EL (cell line): ENCODE measurements around the gene SAMD4A.

Experiments used
- DNase-seq: peaks from one replicate; pipeline ENCODE4 v3.0.0-alpha.2; 2016

Gene SAMD4A

DNA sequence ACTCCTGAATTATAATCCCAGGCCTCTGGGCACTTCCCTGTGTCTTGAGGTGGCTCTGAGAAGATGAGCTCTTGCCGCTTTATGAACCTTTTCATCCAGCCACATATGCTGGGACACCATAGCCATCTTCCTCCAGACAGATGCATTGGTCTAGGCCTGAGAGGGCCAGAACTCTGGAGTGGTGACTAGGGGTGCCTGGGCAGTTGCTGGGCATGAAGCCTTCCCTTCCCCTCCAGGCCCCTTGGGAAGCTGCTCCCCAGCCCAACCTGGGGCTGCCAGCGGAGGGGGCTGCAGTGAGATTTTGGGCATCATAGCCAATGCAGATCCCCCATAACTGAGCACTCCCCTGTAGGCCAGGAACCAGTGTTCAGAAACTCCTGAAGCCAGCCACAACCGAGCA is 200.5 kb downstream of the SAMD4A start:
- DNase-seq: no peak

DNA sequence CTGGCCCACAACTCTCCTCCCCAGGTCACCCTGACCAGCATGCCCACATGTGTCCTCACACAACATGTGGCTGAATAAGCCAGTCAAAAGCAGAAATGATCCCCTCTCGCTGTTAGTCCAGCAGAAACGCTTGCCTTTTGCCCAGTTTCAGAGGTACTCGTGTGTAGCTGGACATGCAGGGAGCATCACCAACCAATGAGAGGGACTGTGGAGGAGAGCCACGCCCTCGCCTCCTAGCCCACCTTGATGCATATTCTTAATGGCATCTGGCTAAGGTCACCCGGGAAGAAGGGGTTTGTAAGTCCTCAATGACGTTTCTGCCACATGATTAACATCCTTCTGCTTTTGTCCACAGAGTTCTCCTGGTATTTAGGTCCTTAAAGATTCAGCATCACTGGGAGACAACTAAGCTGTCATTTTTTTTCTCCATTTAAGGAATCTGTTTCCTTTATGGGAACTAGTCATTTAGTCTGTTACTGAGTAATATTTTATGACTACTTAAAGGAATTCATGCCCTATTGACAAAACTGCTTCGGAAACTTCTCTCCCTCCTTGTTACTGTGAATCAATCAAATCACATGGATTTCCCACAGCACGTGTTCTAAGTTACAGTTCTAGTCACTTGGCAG is 201.7 kb downstream of the SAMD4A start:
- DNase-seq: peak; percentile 19

DNA sequence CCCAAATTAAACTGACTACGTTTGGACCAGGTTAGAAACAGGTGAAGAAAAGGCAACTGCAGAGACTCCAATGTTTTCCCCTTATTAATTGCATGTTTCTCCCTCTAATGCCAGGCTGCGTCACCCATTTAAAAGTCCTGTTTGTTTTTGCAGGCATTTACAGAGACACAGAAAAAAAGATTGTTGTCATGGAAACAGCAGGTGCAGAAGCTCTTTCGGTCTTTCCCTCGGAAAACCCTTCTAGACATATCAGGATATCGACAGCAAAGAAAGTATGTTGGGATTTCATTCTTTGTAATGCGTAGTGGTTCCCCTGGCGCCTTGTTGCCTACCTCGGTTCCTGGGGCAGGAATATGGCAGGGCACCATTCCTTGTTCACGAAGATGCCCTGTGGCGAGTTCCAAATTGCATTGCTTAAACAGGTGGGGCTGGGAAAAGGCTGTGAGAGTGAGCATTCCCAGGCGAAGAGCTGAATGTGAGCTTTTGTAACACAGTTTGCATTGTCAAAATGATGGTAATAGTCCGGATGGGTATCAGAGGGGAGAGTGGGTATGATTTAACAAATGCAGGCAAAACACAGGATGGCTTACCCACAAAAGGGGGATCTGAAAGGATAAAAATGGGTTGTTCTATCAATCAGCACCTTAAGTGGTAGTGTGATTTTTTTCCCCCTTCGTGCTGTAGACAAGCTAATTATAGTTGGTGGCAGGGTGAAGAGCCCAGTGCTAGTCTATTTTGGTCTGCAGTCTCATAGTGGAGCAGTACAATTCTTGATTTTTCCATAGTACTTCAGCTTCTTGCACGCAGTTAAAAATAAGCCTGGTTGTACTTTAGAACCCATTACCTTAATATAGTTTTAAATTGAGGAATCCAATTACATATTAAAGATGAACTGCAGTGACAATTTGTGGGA is 203.3 kb downstream of the SAMD4A start:
- no peak for DNase-seq

DNA sequence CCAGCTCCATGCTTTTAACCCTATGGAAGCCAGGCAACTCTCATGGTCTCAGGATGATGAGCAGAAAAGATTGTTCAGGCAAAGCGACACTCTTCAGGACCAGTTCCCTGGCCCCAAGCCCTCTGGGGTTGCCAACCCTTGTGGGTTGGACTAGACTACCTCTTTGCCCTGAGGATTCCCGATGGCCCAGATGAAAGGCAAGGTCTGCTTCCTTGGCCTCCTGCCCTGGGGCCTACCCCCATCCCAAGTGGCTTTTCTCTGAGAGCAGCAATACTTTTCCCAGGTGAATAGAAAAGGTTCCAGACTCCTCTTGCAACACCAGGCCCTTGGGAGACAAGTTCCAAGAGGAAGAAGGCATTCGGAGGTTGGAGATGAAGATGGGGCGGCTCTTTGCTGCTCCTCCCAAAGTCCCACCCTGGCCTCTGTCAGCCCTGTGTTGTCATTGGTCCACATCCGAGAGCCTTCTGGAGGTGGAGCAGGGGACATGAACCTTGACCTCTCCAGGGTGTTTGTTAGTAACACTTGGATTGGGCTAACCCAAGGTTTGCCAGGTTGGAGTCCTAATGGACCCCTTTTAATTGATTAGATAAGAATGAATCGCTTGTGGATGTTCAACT is 204.6 kb downstream of the SAMD4A start:
- no peak for DNase-seq

DNA sequence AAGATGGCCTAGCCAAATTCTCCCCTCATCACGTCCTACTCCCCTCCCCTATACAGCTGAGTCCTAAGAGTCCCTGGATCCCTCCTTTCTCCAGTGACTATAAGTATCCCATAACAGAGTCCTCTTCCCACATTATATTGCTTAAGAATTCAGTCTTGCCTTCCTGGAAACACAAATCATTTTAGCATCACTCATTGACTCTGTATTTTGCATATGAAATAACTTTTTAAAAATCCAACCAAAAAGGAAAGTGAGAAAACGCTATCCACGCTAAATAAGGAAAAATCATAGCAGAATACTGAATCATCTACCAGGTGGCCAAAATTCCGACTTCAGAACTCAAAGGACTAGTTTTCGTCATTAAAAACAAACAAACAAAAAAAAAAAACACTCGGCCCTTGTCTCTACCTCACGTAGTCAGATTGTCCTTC is 205.5 kb downstream of the SAMD4A start:
- peak; percentile 74 for DNase-seq

DNA sequence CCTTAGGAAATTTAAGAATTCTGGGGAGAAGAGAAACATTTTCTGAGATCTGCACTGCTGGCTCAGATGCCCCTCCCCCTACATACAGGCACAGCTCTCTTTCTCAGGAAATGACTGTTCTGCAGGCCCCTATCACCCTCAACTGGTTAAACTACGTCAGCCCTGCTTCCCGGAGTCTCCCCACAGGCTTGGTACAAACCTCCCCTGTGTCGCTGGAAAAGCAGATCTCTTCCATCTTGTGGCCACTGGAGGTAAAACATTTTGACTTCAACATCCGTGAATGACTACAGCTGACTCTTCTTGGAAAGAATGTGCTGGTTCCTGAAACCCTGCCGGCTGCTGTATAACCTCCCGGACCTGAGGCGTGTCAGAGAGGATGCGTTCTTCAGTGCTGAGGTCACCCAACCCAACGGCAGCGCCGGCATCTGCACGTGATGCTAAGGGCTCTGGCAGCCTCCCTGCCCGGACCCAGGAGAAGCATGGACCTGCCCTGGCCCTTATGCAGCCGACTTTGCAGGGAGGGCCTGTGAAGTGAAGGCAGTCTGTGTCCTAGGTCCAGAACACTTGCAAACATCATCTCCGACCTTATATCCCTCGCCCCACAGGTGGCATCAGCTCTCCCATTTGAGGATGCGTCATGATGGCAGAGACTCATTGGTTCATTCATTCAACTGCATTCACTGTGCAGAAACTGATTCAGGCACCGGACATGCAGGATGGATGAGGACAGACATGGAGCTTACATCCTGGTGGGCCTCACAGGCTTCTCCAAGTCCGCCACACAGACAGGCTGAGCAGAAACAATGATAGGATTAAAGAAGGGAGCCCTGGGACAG is 206.5 kb downstream of the SAMD4A start:
- DNase-seq: peak; percentile 100

DNA sequence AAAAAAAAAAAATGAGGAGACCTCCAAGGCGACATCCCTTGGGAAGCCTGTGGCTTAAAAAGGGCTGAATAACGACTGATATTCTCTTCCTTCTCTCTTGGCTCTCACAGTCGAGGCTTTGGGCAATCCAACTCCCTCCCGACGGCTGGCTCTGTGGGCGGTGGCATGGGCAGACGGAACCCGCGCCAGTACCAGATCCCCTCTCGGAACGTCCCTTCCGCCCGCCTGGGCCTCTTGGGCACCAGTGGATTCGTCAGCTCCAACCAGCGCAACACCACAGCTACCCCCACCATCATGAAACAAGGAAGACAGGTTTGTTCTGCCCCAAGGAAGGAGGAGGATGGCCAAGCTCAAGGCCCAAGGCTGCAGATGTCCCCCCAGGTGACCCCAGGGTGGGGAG is 207.9 kb downstream of the SAMD4A start:
- DNase-seq: no peak

DNA sequence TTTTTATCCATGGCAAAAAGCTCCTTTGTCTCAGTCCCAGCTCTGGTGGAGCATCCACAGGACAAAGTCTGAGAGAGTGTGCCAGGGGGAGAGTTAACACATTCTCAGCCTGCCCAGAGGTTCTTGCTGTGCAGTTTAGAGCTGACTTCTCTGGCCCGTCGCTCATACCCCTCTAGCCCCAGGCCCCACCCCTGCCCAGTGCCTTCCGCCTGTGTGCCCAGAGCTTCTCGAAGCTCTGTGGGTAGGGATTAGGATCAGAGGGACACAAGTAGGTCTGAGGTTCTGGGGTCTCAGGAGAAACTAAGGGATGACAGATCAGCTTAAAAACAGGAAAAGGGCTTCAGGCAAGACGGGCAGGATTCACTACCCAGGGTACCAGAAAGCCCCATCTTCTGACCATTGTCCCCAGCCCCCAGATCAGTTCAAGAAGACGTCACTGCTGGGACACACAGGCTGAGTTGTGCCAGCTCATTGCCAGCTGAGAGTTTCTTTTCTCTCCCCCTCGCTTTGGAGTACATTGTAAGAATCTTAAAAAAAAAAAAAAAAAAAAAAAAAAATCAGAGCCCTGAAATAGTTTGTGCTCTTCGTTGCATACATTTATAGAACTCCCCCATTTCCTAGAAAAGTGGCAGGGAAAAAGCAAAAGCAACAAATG is 208.7 kb downstream of the SAMD4A start:
- DNase-seq: no peak

DNA sequence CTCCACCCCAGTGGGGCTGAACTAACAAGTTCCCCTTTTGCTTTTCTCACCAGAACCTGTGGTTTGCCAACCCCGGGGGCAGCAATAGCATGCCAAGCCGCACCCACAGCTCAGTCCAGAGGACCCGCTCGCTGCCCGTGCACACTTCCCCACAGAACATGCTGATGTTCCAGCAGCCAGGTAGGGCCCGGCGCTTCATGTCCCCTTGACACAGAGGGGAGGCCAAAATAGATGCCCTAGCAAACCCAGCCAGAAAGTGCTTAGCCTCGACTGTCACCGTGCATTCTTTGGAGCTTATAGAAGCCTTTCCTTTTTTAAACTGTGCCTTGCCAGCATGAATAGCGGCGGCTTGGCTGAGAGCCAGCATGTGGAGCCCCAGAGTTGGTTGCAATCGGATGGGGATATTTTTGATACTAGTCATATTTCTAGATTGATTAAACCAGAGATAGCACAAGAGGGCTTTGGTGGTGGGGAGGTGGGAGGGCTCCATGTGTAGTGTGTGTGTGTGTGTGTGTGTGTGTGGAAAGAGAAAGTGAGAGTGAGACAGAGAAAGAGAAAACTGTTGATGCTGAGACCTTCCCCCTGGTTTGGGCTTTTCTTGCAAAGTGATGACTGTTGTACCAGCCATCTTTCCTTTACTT is 209.6 kb downstream of the SAMD4A start:
- DNase-seq: peak; percentile 95

DNA sequence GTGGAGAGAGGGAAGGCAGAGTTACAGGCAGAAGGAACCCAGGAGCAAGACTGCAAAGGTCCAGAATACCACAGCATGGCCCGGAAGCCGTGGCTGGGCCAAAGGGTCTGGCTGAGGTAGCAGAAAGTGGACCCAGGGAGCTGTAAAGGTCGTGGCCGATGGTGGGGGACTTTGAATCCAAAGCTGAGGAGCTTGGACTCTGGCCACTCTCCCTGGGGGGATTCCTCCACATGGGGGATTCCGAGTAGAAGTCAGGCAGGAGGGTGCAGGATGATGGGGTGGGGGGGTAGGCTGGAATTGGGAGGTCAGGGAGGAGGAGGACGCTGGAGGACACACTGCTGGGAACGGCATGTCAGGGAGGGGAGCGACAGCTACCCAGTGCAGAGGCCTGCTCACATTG is 210.5 kb downstream of the SAMD4A start:
- DNase-seq: no peak

DNA sequence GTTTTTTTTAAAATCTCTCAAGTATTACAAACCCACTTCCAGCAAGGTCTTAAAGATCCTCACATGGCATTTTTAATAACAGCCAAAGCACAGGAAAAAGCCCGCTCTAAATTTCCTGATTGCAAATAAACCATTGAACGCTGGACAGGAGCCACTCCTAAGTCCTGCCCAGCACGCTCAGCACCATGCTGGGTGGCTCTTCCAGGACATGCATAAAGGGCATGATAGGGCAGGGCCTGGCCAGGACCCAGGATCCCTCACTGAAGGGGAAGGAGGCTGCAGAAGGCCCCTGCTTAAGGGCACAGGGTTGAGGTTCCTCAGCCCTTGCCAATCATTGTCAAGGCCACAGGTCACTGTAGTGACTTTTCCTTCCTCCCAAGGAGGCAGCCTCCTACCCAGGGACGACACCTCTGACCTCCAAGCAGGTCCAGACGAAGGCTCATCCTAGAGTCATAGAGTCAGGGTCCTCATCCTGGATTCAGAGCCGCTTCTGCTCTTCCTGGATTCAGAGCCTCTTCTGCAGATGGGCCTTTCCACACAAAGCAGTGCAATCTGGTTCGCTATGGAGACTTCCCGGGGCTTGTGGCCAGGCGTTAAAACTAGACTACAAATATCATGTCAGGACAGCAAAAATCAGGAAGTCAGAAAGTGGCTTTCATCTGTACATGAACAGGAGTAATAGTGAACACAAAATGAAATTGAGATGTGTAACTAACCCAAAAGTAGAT is 211.9 kb downstream of the SAMD4A start:
- DNase-seq: no peak

DNA sequence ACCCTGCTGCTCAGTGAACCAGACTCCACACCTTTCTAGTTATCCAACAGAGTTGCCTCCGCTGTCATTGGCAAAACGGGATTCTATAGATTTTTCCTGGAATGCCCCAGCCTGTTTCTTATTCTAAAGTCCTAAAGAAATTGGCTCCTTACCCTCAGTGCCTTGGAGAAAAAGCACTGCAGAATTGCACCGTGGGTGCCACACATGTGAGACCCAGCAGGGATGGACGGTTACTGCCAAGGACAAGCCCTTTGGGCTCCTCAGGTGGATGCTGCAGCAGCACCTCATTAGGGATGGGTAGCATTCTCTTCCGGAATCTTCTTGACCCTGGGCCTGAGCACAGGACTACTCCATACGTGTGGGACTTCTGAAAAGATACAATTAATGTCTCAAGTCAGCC is 214.2 kb downstream of the SAMD4A start:
- DNase-seq: no peak

DNA sequence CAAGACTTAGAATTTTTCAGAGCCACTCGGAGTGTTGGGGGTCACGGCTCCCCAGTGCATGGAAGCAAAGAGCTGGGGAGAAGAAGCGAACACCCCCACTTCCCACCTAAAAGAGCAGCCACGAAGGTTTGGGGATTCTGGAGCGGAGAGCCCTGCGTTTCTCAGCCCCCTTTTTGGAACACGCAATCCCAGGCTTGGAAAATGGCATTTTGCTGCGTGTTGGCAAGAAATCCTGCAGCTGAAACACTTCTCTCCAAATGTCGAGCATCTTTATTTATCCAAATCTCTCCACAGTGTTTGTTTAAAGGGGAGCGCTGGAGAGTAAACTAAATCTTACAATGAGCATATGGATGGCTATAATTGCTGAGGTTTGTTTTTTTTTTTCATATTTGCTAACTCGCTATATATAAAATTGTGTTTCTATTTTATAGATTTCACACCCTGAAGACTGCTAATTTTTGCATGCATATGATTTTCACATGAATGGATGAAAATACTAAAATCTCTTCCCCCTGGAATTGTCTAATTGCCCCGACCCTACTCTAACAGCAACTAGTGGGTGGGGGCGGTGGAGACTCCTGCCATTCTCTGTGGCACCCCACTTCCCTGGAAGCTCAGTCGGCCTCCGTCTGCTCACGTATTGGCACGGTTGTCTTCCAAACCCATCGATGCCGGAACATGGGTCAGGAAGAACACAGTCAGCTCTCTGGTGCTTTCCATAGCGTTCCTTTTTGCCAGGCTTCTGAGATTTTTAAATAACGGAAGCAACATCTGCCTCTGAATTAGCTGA is 215.2 kb downstream of the SAMD4A start:
- DNase-seq: no peak

DNA sequence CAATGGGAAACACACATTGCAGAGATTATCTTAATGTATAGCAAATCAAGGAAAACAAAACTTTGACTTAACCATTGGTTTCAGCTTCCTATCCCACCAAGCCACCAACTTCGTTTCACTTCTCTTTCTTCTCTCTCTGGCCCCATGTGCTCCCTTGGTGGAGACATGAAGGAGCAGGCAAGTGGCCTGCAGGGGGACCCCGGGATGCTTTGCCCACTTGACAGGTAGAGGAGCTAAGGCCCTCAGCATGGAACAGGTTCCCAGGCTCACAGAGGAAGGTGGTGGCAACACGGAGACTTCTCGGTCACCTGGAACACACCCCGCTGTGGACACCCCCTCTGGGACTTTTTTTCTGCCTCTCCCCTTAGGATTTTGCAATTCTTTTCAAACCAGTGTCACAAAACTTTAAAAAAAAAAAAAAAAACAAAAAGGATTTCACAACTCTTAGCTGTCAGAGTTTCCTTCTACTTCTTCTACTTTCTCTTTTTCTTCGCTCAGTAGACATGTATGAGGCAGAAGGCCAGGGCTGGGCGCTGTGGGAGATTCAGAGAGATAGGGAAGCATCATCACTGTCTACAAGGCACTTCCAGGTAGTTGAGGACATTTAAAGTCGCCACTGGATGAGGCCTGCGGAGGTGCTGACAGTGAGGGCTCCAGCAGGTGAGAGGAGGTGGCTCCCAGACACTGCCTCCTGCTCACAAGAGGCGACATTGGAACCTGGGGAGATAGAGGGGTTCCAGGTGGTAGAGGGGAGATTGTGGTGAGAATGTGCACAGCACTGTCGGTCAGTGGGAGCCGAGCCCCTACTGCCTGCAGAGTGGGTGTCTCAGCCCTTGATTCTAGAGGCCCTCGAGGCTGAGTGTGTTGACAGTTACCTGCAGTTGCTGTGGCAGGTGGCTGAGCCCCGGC is 216.1 kb downstream of the SAMD4A start:
- no peak for DNase-seq

DNA sequence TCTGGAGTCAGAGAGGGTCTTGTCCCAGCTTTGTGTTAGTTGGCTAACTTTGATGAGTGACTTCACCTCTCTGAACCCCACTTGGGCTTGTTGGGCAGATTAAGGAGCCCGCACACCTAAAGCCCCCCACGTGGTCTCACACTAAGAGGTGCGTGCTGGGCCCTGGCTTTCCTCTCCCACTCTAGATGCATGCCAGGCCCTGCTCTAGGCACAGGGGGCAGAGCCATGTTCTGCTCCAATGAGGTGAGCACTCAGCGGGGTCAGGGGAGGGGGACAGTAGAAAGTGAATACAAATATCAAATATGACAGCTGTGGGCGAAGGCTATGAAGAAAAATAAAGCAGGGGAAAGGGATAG is 216.7 kb downstream of the SAMD4A start:
- no peak for DNase-seq

DNA sequence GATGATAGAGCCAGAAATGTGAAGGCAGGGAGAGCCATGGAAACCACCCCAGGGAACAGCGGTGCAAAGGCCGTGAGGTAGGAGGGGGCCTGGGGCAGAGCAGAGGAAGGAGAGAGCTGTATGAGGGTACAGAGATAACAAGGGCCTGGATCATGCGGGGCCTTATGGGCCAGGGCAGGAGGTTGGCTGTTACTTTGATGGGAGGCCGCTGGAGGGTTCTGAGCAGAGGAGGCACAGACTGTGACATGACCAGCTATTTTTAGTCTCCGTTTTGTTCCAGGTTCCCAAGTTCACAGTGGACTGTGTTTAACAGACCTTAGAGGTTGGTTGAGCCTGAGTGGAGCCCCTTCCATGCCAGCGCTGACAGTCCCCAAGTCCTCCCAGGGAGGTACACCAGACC is 217.1 kb downstream of the SAMD4A start:
- DNase-seq: no peak

DNA sequence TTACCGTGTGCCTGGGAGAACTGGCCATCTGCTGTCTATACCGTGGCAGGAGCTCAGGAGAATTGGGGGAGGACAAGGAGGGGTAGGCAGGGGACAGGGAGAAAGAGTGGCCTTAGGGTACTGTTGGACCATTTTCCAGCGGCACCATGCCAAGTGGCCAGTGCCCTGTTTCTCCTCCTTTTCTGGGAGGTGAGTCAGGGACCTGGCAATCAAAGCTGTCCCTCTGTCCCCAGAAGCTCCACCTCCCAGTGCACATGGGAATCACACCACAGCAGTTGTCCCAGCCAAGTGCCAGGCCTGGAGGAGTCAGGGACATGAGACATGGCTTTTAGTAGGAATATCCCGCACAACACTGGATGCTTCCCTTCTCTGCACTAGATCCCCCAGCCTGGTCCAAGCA is 217.7 kb downstream of the SAMD4A start:
- DNase-seq: no peak

DNA sequence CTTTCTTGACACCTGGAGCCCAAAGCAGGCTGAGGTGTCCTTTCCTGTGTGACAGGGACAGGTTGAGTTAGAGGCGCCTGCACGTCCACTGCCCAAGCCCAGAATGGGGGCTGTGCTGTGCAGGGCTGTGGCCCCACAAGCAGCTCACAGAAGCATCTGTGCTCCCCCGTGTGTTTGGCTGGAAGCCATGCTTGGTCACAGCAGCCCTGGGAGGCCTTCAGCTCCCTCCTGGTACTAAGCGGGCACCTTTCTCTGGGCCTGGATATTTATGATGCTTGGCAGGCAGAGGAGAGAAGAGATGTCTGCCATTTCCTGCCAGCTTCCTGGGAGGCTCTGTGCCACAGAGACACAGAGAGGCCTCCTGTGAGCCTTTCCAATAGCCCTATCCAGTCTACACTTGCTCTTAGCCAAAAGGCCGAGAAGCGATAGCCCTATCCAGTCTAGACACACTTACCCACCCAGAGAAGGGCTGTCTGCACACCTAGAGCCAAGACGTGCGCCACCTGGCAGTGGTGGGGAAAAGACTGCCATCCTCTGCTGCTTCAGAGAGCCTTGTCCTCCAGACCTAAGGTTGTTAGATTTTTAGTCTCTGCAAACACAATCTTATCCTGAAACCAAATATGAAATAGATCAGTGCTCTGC is 218.3 kb downstream of the SAMD4A start:
- DNase-seq: no peak
